A549 (cell line): ENCODE data around the gene CRADD. TPM values are rescaled to one million over a fixed set of nuclear protein-coding genes. Genes with fewer than 3 reads are reported as not detected.

Experiments
- ATAC-seq, 2 experiments: fragments of 200-7000 bp in 1 of 2; fragments of >200 bp in 1 of 2; cut with Nextera tagmentation in 1 of 2; cut with Tn5 transposase in 1 of 2; 3 replicates each; pipeline versions ENCODE4 v1.8.0 to v1.9.1; 2018 to 2020; ENCODE audit warnings: mild to moderate bottlenecking in 1 of 2, moderate library complexity in 1 of 2
- CTCF ChIA-PET: fragments of 300-600 bp; sonication (Branson Sonifier 250); formaldehyde crosslinking; extraction: SDS; loops from one replicate; lab custom pipeline; 2021; ENCODE audit warnings: antibody characterized with exemption, inconsistent platforms; lab: Yijun Ruan, JAX
- POLR2A ChIA-PET: fragments of 350-600 bp; formaldehyde crosslinking; extraction: SDS; loops from one replicate; lab custom pipeline; 2021; ENCODE audit warnings: antibody characterized with exemption, inconsistent platforms; lab: Yijun Ruan, JAX
- DNase-seq, 2 experiments: peaks; one replicate each; pipeline versions ENCODE4 v3.0.0 to v3.0.0-alpha.2; 2011 to 2016; ENCODE audit warnings: low read depth in 1 of 2, low spot score in 1 of 2
- FAIRE-seq: peaks from 2 replicates; lab custom pipeline; 2011; peaks lifted over from hg19 to GRCh38; lab: Jason Lieb, UNC
- H3K27ac ChIP-seq, 2 experiments: fragments of >200 bp; sonication (Bioruptor Twin); formaldehyde crosslinking; 3 replicates each; pipeline ENCODE4 v1.5.1; 2016 to 2017
- H3K4me1 ChIP-seq: fragments of >200 bp; sonication (Bioruptor Twin); formaldehyde crosslinking; 3 replicates; pipeline ENCODE4 v1.6.1; 2016
- H3K4me2 ChIP-seq: fragments of >200 bp; sonication (Bioruptor Twin); formaldehyde crosslinking; 3 replicates; pipeline ENCODE4 v1.6.1; 2016
- H3K4me3 ChIP-seq: fragments of >200 bp; sonication (Bioruptor Twin); formaldehyde crosslinking; 3 replicates; pipeline ENCODE4 v1.5.1; 2016
- H3K9me3 ChIP-seq: fragments of >200 bp; sonication (Bioruptor Twin); formaldehyde crosslinking; 3 replicates; pipeline ENCODE4 v1.6.1; 2016
- BHLHE40 ChIP-seq: IDR thresholded peaks from 2 replicates; pipeline ENCODE4 v1.6.1; 2012; ENCODE audit warnings: low read depth, low read length, inconsistent platforms
- ESRRA ChIP-seq: fragments of 150-350 bp; IDR thresholded peaks from 2 replicates; pipeline ENCODE4 v1.6.1; 2014; ENCODE audit warnings: mild to moderate bottlenecking, low read length, borderline replicate concordance
- FOSB ChIP-seq: fragments of 250-450 bp; sonication (Bioruptor Pico); IDR thresholded peaks from 2 replicates; pipeline ENCODE4 v1.5.0; 2020; ENCODE audit warnings: mild to moderate bottlenecking, moderate library complexity
- FOXS1 ChIP-seq: fragments of 250-450 bp; sonication (Bioruptor Pico); IDR thresholded peaks from 2 replicates; pipeline ENCODE4 v1.5.0; 2020; ENCODE audit warnings: mild to moderate bottlenecking, moderate library complexity
- HDAC2 ChIP-seq: fragments of 200-600 bp; sonication (generic); IDR thresholded peaks from 2 replicates; pipeline ENCODE4 v1.6.1; 2016
- JUN ChIP-seq, 2 experiments: fragments of >200 bp; sonication (Bioruptor Twin); formaldehyde crosslinking; IDR thresholded peaks; 2 replicates in 1 of 2; 3 replicates in 1 of 2; pipeline ENCODE4 v1.6.1; 2016 to 2017
- MAZ ChIP-seq: fragments of 150-350 bp; IDR thresholded peaks from 2 replicates; pipeline ENCODE4 v1.6.1; 2014; ENCODE audit warnings: antibody characterized with exemption, low read depth, low read length, borderline replicate concordance
- NFE2L2 ChIP-seq: fragments of 150-350 bp; conservative IDR thresholded peaks from 2 replicates; pipeline ENCODE4 v1.6.1; 2014; ENCODE audit warnings: low read length
- NPAS2 ChIP-seq: fragments of 250-450 bp; sonication (Bioruptor Pico); IDR thresholded peaks from 2 replicates; pipeline ENCODE4 v1.8.0; 2022; ENCODE audit warnings: mild to moderate bottlenecking, moderate library complexity, borderline replicate concordance
- NR3C1 ChIP-seq: fragments of >200 bp; sonication (Bioruptor Twin); formaldehyde crosslinking; IDR thresholded peaks from 3 replicates; pipeline ENCODE4 v1.6.1; 2017
- PHF8 ChIP-seq: fragments of 200-600 bp; sonication (generic); IDR thresholded peaks from 2 replicates; pipeline ENCODE4 v1.6.1; 2016; ENCODE audit warnings: low read depth, mild to moderate bottlenecking, antibody characterized with exemption, moderate library complexity, borderline replicate concordance
- RFX5 ChIP-seq: fragments of 450-650 bp; IDR thresholded peaks from 2 replicates; pipeline ENCODE4 v1.7.1; 2014; ENCODE audit warnings: antibody characterized with exemption, mild to moderate bottlenecking, moderate library complexity
- SREBF2 ChIP-seq: fragments of 450-650 bp; IDR thresholded peaks from 2 replicates; pipeline ENCODE4 v1.6.1; 2014; ENCODE audit warnings: mild to moderate bottlenecking, moderate library complexity
- ZFP36 ChIP-seq: fragments of 450-650 bp; IDR thresholded peaks from 2 replicates; pipeline ENCODE4 v1.6.1; 2014; ENCODE audit warnings: borderline replicate concordance; ENCODE audit not compliant: partially characterized antibody
- WGBS: methylation state at CpG from one replicate; pipeline ENCODE4 v1.1.6; 2017; ENCODE audit errors: missing lambda C conversion rate; 5-methylcytosine and 5-hydroxymethylcytosine counted together
- polyA plus RNA-seq, 4 experiments: library from polyadenylated mRNA; depleted of rRNA in 3 of 4; stranded (reverse); fragments of >200 nt; fragmentation: RNase III in 1 of 4; extraction: RNeasy Plus Mini Kit Qiagen cat#74134 plus additional on column Dnase treatment in 1 of 4; gene quantifications; 2 replicates in 3 of 4; 3 replicates in 1 of 4; pipeline ENCODE4 v1.2.3, GENCODE V29; 2011 to 2017
- TF ChIP-seq, protein P1 (sequence below): fragments of 200-600 bp; sonication (generic); IDR thresholded peaks from 2 replicates; pipeline ENCODE4 v1.6.1; 2016; ENCODE audit warnings: antibody characterized with exemption, mild to moderate bottlenecking, moderate library complexity
- TF ChIP-seq, protein P2 (sequence below): fragments of 450-650 bp; IDR thresholded peaks from 2 replicates; pipeline ENCODE4 v1.6.1; 2014; ENCODE audit warnings: antibody characterized with exemption

Gene CRADD
- polyA plus RNA-seq, 2 of the 4 experiments (the other 2 are of a cell fraction) = 13.2 to 23.0 TPM

DNA sequence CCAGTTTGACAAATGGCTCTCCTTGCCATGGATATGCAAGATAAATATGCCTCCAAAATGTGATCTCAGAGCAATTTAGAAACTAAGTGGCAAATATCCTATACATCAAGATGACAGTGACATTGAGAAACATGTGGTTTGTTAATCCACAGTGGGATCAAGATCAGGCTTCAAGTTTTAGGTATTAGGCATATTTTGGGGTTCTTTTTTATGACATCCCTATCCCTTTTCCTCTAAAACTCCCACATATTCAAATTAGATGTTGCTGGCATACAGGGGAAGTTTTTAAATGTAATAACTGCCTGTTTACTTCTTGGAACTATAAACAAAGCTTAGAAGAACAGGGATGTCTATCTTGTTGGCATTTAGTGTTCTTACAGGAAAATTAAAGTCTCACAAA, 179.4 kb downstream of the CRADD start (continued):
- TF ChIP-seq, protein P1, sequence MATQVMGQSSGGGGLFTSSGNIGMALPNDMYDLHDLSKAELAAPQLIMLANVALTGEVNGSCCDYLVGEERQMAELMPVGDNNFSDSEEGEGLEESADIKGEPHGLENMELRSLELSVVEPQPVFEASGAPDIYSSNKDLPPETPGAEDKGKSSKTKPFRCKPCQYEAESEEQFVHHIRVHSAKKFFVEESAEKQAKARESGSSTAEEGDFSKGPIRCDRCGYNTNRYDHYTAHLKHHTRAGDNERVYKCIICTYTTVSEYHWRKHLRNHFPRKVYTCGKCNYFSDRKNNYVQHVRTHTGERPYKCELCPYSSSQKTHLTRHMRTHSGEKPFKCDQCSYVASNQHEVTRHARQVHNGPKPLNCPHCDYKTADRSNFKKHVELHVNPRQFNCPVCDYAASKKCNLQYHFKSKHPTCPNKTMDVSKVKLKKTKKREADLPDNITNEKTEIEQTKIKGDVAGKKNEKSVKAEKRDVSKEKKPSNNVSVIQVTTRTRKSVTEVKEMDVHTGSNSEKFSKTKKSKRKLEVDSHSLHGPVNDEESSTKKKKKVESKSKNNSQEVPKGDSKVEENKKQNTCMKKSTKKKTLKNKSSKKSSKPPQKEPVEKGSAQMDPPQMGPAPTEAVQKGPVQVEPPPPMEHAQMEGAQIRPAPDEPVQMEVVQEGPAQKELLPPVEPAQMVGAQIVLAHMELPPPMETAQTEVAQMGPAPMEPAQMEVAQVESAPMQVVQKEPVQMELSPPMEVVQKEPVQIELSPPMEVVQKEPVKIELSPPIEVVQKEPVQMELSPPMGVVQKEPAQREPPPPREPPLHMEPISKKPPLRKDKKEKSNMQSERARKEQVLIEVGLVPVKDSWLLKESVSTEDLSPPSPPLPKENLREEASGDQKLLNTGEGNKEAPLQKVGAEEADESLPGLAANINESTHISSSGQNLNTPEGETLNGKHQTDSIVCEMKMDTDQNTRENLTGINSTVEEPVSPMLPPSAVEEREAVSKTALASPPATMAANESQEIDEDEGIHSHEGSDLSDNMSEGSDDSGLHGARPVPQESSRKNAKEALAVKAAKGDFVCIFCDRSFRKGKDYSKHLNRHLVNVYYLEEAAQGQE = no peak
- TF ChIP-seq, all 56 proteins: peak for 0

DNA sequence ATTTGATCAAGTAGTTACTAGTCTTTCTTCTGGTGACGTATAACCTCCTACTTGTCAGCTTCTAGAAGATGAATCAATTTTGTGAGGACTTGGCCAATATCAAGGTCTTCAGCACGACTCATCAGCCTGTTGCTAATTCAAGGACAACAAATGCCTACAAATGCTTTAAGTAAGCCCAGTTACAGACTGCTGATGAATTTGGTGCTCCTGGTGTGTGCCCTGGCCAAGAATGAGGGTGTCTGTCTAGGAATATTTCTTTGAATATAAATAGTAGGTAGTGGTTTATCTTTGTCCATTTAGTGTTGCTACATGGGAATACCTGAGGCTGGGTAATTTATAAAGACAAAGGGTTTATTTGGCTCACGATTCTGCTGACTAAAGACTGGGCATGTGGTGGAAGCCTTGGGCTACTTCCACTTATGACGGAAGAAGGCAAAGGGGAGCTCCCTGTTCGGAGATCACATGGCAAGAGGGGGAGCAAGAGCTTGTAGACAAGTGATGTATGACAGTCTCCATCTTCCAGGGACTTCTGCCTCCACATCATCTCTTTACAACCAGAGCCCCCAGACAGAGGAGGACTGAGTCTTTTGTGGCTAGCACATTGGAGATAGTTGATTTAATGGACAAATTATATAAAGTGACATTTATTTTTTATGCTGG, 180.2 kb downstream of the CRADD start:
- H3K4me1 ChIP-seq = no peaks in the 10 kb centered on the region; the same call in 2 of the 3 replicates
- H3K4me2 ChIP-seq = no peak overlapping the region
- no peak for TF ChIP-seq HDAC2
- TF ChIP-seq NPAS2 (CRISPR knock-in tag) = no peak
- TF ChIP-seq MAZ = no peak
- no peak for TF ChIP-seq FOSB
- no peak for TF ChIP-seq FOXS1 (CRISPR knock-in tag)
- 75% methylated on average over 5 of the region's 5 CpGs for WGBS
- no peak overlapping the region for H3K27ac ChIP-seq
- ATAC-seq = no peak
- CTCF ChIA-PET = no interaction called here
- no peaks in the 10 kb centered on the region for H3K9me3 ChIP-seq
- DNase-seq = peak in 1 of 2 experiments; percentile 12
- no peak overlapping the region for H3K4me3 ChIP-seq
- no peak for FAIRE-seq
- POLR2A ChIA-PET = no interaction called here

DNA sequence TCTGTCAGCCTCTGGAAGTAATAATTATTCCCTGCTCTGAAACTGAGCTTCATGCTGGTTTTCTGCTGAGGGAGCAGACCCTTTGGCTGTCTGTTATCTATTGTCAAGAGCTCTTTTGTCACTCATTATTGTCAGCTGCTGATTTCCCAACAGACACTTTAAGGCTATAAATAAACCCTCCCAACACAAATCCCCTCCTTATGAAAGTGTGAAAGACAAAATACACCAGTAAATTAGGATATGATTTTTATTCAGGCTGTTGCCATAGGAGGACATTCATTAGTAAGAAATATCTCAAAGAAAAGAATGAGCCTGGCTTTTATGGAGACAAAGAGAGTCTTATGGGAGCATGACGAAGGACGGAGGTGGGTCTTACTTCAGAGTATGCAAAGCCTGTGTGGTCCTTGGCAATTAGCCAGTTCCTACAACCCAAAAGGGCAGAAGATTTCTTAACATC, 180.8 kb downstream of the CRADD start:
- Histone ChIP-seq H3K4me3 (no peak overlapping the region), H3K9me3 (no peaks in the 10 kb centered on the region), H3K27ac (no peak overlapping the region), H3K4me1 (no peaks in the 10 kb centered on the region; the same call in 2 of the 3 replicates), H3K4me2 (no peak overlapping the region)
- ATAC-seq = no peak
- POLR2A ChIA-PET = no interaction called here
- CTCF ChIA-PET = no interaction called here
- no peak for DNase-seq
- 95% methylated on average over 2 of the region's 2 CpGs for WGBS
- no peak for FAIRE-seq
- TF ChIP-seq RFX5 (no peak), BHLHE40 (no peak), PHF8 (no peak), SREBF2 (no peak), JUN (IDR thresholded peaks at IDR 0.05) (no peak), ESRRA (no peak), NFE2L2 (no peak), NR3C1 (no peak), ZFP36 (no peak), HDAC2 (no peak)
- TF ChIP-seq, protein P1 = no peak
- TF ChIP-seq, protein P2, sequence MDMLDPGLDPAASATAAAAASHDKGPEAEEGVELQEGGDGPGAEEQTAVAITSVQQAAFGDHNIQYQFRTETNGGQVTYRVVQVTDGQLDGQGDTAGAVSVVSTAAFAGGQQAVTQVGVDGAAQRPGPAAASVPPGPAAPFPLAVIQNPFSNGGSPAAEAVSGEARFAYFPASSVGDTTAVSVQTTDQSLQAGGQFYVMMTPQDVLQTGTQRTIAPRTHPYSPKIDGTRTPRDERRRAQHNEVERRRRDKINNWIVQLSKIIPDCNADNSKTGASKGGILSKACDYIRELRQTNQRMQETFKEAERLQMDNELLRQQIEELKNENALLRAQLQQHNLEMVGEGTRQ = no peak
